ENCODE data around the gene RPA1. TPM values are rescaled to one million over a fixed set of nuclear protein-coding genes. Genes with fewer than 3 reads are reported as not detected.

Gene RPA1
- total and polyA plus RNA-seq, 4 donors, result 9.2 to 29.5 (median 11.9) TPM

DNA sequence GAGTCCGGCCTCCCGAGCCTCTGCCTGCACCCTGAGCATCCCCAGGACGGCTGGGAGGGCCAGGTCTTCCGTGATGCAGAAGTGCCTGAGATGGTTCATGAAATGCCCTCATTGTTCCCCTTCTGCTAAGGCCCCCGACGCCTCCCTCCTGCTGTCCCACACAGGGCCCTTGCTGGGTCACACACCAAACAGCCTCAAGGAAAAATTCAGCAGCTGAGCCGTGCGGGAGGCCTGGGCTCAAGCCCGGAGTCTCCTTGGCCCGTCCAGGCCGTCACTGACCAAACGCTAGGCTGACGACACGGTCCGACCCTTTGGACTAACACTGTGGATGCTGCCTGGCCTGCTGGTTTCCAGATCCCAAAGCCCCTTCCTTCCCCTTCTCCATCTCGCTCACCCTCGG, 105.1 kb downstream of the RPA1 start (continued):
- TF ChIP-seq, protein P1, sequence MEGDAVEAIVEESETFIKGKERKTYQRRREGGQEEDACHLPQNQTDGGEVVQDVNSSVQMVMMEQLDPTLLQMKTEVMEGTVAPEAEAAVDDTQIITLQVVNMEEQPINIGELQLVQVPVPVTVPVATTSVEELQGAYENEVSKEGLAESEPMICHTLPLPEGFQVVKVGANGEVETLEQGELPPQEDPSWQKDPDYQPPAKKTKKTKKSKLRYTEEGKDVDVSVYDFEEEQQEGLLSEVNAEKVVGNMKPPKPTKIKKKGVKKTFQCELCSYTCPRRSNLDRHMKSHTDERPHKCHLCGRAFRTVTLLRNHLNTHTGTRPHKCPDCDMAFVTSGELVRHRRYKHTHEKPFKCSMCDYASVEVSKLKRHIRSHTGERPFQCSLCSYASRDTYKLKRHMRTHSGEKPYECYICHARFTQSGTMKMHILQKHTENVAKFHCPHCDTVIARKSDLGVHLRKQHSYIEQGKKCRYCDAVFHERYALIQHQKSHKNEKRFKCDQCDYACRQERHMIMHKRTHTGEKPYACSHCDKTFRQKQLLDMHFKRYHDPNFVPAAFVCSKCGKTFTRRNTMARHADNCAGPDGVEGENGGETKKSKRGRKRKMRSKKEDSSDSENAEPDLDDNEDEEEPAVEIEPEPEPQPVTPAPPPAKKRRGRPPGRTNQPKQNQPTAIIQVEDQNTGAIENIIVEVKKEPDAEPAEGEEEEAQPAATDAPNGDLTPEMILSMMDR (IDR thresholded peaks at IDR 0.05; ENCODE audit: low read depth, low read length, missing input control), result no peak
- no peak for TF ChIP-seq GABPA (IDR thresholded peaks at IDR 0.05 in 1 of 2, conservative IDR thresholded peaks at IDR 0.05 in 1 of 2)
- TF ChIP-seq RAD21 (IDR thresholded peaks at IDR 0.05), result no peak
- no peak for TF ChIP-seq HNF4A (conservative IDR thresholded peaks at IDR 0.05)

DNA sequence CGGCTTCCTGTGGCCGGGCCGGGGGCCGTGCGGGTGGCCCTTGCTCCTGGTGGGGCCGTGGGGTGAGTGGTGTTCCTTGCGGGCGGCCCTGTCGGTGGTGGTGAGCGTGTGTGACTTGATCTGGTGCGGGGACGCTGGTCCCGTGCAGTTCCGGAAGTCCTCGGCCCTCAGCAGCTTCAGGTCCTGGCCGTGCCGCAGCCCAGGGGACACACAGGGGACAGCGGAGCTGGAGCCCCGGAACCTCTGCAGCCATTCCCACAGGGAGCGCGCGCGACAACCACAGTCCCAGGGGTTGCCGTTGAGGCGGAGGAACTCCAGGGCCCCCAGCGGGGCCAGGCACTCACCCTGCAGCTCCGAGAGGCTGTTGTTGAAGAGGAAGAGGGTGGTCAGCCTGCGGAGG, 107.0 kb downstream of the RPA1 start:
- H3K4me1 ChIP-seq (ENCODE audit: control insufficient read depth in 4 of 4, insufficient read depth in 4 of 4, low read length in 3 of 4), result peaks cover 3 to 6% (median 5%) of the 10 kb centered on the region in 4 donors
- H3K36me3 ChIP-seq (ENCODE audit: control insufficient read depth in 4 of 4, insufficient read depth in 3 of 4, low read depth in 1 of 4, low read length in 3 of 4), result no peaks in the 10 kb centered on the region
- no peak overlapping the region for H3K27ac ChIP-seq (ENCODE audit: low read depth in 1 of 2, low read length in 2 of 2)
- no peaks in the 10 kb centered on the region for H3K27me3 ChIP-seq (ENCODE audit: control insufficient read depth in 4 of 4, insufficient read depth in 4 of 4, low read length in 3 of 4)
- TF ChIP-seq JUND (IDR thresholded peaks at IDR 0.05), result no peak
- TF ChIP-seq RAD21 (IDR thresholded peaks at IDR 0.05), result no peak
- no peak for TF ChIP-seq FOXA1 (IDR thresholded peaks at IDR 0.05)
- H3K9ac ChIP-seq (ENCODE audit: low read depth in 1 of 2, low read length in 2 of 2), result no peak overlapping the region
- 89% methylated on average over 28 of the region's 28 CpGs for WGBS
- no peak for DNase-seq (ENCODE audit: low spot score)
- H3K4me3 ChIP-seq (ENCODE audit: low read depth in 1 of 3, low read length in 3 of 3), result no peak overlapping the region
- no peaks in the 10 kb centered on the region for H3K9me3 ChIP-seq (ENCODE audit: control insufficient read depth in 4 of 4, low read length in 3 of 4)

DNA sequence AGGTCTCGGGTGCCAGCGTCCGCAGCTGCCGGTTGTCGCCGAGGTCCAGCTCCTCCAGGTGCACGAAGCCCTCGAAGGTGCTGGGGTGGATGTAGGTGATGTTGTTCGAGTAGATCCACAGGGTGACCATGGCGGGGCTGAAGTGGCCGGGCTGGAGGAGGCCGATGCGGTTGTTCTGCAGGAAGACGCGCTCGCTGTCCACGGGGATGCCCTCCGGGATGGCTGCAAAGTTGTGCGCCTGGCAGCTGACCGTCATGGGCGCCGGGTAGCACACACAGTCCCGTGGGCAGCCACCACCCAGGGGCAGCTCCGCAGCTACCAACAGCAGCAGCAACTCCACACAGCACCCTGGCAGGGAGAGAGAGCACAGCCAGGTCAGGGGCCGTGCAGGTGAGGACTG, 107.7 kb downstream of the RPA1 start:
- H3K9me3 ChIP-seq (ENCODE audit: control insufficient read depth in 4 of 4, low read length in 3 of 4), result no peaks in the 10 kb centered on the region
- DNase-seq (ENCODE audit: low spot score), result no peak
- H3K27ac ChIP-seq (ENCODE audit: low read depth in 1 of 2, low read length in 2 of 2), result no peak overlapping the region
- H3K36me3 ChIP-seq (ENCODE audit: control insufficient read depth in 4 of 4, insufficient read depth in 3 of 4, low read depth in 1 of 4, low read length in 3 of 4), result no peaks in the 10 kb centered on the region
- no peaks in the 10 kb centered on the region for H3K27me3 ChIP-seq (ENCODE audit: control insufficient read depth in 4 of 4, insufficient read depth in 4 of 4, low read length in 3 of 4)
- H3K4me3 ChIP-seq (ENCODE audit: low read depth in 1 of 3, low read length in 3 of 3), result no peak overlapping the region
- TF ChIP-seq HNF4A (conservative IDR thresholded peaks at IDR 0.05), result no peak
- TF ChIP-seq, protein P2, sequence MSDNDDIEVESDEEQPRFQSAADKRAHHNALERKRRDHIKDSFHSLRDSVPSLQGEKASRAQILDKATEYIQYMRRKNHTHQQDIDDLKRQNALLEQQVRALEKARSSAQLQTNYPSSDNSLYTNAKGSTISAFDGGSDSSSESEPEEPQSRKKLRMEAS (IDR thresholded peaks at IDR 0.05), result no peak
- TF ChIP-seq TAF1 (conservative IDR thresholded peaks at IDR 0.05), result no peak
- TF ChIP-seq, protein P3, sequence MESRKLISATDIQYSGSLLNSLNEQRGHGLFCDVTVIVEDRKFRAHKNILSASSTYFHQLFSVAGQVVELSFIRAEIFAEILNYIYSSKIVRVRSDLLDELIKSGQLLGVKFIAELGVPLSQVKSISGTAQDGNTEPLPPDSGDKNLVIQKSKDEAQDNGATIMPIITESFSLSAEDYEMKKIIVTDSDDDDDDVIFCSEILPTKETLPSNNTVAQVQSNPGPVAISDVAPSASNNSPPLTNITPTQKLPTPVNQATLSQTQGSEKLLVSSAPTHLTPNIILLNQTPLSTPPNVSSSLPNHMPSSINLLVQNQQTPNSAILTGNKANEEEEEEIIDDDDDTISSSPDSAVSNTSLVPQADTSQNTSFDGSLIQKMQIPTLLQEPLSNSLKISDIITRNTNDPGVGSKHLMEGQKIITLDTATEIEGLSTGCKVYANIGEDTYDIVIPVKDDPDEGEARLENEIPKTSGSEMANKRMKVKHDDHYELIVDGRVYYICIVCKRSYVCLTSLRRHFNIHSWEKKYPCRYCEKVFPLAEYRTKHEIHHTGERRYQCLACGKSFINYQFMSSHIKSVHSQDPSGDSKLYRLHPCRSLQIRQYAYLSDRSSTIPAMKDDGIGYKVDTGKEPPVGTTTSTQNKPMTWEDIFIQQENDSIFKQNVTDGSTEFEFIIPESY (IDR thresholded peaks at IDR 0.05), result no peak
- no peak for TF ChIP-seq JUND (IDR thresholded peaks at IDR 0.05)
- TF ChIP-seq, protein P1 (IDR thresholded peaks at IDR 0.05; ENCODE audit: low read depth, low read length, missing input control), result no peak
- TF ChIP-seq GABPA (IDR thresholded peaks at IDR 0.05 in 1 of 2, conservative IDR thresholded peaks at IDR 0.05 in 1 of 2), result no peak
- no peak for TF ChIP-seq NR2F2 (IDR thresholded peaks at IDR 0.05)
- TF ChIP-seq SP1 (IDR thresholded peaks at IDR 0.05), result no peak
- no peak for TF ChIP-seq HNF4G (IDR thresholded peaks at IDR 0.05)
- no peak for TF ChIP-seq RXRA (IDR thresholded peaks at IDR 0.05)
- TF ChIP-seq FOXA1 (IDR thresholded peaks at IDR 0.05), result no peak
- no peak for TF ChIP-seq YY1 (IDR thresholded peaks at IDR 0.05)
- TF ChIP-seq RAD21 (IDR thresholded peaks at IDR 0.05), result no peak
- TF ChIP-seq, protein P4, sequence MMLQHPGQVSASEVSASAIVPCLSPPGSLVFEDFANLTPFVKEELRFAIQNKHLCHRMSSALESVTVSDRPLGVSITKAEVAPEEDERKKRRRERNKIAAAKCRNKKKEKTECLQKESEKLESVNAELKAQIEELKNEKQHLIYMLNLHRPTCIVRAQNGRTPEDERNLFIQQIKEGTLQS (IDR thresholded peaks at IDR 0.05), result no peak
- TF ChIP-seq EGR1 (IDR thresholded peaks at IDR 0.05; ENCODE audit: low read depth in 2 of 2), result no peak
- TF ChIP-seq, protein P5, sequence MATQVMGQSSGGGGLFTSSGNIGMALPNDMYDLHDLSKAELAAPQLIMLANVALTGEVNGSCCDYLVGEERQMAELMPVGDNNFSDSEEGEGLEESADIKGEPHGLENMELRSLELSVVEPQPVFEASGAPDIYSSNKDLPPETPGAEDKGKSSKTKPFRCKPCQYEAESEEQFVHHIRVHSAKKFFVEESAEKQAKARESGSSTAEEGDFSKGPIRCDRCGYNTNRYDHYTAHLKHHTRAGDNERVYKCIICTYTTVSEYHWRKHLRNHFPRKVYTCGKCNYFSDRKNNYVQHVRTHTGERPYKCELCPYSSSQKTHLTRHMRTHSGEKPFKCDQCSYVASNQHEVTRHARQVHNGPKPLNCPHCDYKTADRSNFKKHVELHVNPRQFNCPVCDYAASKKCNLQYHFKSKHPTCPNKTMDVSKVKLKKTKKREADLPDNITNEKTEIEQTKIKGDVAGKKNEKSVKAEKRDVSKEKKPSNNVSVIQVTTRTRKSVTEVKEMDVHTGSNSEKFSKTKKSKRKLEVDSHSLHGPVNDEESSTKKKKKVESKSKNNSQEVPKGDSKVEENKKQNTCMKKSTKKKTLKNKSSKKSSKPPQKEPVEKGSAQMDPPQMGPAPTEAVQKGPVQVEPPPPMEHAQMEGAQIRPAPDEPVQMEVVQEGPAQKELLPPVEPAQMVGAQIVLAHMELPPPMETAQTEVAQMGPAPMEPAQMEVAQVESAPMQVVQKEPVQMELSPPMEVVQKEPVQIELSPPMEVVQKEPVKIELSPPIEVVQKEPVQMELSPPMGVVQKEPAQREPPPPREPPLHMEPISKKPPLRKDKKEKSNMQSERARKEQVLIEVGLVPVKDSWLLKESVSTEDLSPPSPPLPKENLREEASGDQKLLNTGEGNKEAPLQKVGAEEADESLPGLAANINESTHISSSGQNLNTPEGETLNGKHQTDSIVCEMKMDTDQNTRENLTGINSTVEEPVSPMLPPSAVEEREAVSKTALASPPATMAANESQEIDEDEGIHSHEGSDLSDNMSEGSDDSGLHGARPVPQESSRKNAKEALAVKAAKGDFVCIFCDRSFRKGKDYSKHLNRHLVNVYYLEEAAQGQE (IDR thresholded peaks at IDR 0.05), result no peak
- peaks cover 0 to 1% (median 0%) of the 10 kb centered on the region in 4 donors for H3K4me1 ChIP-seq (ENCODE audit: control insufficient read depth in 4 of 4, insufficient read depth in 4 of 4, low read length in 3 of 4)
- 98% methylated on average over 25 of the region's 25 CpGs for WGBS
- no peak overlapping the region for H3K9ac ChIP-seq (ENCODE audit: low read depth in 1 of 2, low read length in 2 of 2)
